ENCODE data around the gene CCIN.

Gene CCIN

GRCh38 chr9:36217256-36217968 lies 48.2 kb downstream of the CCIN start:
- Histone ChIP-seq H3K36me3 (peaks cover 97% of the 10 kb centered on the region), H3K27ac (no peak overlapping the region), H4K20me1 (peaks cover 84% of the 10 kb centered on the region), H3K4me3 (no peak overlapping the region), H3K4me2 (no peak overlapping the region), H3K9ac (no peak overlapping the region), H3K9me3 (peaks cover 9% of the 10 kb centered on the region), H3K27me3 (no peaks in the 10 kb centered on the region), H3K4me1 (peaks cover 21% of the 10 kb centered on the region)
- TF ChIP-seq Cebpa-rat (IDR thresholded peaks at IDR 0.05) = no peak

GRCh38 chr9:36218011-36218410 lies 48.8 kb downstream of the CCIN start:
- H3K27ac ChIP-seq = no peak overlapping the region
- no peaks in the 10 kb centered on the region for H3K27me3 ChIP-seq

GRCh38 chr9:36218411-36218901 lies 49.3 kb downstream of the CCIN start:
- Histone ChIP-seq H4K20me1 (peaks cover 74% of the 10 kb centered on the region), H3K9me3 (peaks cover 16% of the 10 kb centered on the region), H3K36me3 (peaks cover 97% of the 10 kb centered on the region), H3K27ac (no peak overlapping the region), H3K4me2 (no peak overlapping the region), H3K27me3 (no peaks in the 10 kb centered on the region), H3K4me3 (no peak overlapping the region), H3K4me1 (peaks cover 13% of the 10 kb centered on the region), H3K9ac (no peak overlapping the region)
- TF ChIP-seq Cebpa-rat (IDR thresholded peaks at IDR 0.05) = no peak

More at GRCh38 chr9:36218011-36218410, 48.8 kb downstream of the CCIN start:
- Histone ChIP-seq H3K4me3 (no peak overlapping the region), H3K9me3 (peaks cover 15% of the 10 kb centered on the region), H3K4me1 (peaks cover 17% of the 10 kb centered on the region), H4K20me1 (peaks cover 78% of the 10 kb centered on the region), H3K36me3 (peaks cover 97% of the 10 kb centered on the region), H3K9ac (no peak overlapping the region), H3K4me2 (no peak overlapping the region)
- TF ChIP-seq Cebpa-rat (IDR thresholded peaks at IDR 0.05) = no peak
